Left forelimb (tissue), 1 donor: ENCODE measurements around the gene ASMTL.
"Not testable (repeated sequence)": the region's sequence is repeated elsewhere in the genome, so short reads cannot be mapped to it uniquely, and the experiment has no call there.

Experiments used
- DNase-seq: peaks from one replicate; pipeline ENCODE4 v3.0.0-alpha.2; 2018; ENCODE audit warnings: low spot score

Gene ASMTL

DNA sequence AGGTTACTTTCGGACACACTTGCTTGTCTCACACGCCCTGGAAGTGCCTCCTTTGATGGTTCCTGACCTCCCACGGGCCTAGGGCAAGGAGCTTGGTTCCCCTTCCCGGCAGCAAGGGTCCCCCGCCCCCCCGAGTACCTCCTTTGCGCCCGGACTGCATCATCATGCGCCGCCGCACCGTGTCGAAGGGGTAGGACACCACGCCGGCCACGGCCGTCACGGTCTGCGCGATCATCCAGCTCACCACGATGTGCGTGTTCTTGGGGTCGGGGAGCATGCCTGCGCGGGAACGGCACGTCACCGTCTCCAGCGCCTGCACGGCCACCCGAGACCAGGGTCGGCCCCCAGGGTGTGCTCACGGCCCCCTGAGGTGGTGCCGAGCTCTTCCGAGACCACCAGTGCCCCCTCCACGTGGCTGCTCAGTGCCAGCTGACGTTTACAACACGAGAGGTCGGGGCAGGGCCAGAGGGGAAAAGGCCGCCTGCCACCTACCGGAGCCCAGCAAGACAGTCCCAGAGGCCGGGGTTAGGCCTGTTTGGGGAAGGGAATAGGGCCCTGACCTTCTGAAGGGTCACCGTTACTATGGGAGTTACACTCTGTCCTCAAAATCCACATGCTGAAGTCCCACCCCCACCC lies 65.5 kb downstream of the ASMTL start:
- no peak for DNase-seq

DNA sequence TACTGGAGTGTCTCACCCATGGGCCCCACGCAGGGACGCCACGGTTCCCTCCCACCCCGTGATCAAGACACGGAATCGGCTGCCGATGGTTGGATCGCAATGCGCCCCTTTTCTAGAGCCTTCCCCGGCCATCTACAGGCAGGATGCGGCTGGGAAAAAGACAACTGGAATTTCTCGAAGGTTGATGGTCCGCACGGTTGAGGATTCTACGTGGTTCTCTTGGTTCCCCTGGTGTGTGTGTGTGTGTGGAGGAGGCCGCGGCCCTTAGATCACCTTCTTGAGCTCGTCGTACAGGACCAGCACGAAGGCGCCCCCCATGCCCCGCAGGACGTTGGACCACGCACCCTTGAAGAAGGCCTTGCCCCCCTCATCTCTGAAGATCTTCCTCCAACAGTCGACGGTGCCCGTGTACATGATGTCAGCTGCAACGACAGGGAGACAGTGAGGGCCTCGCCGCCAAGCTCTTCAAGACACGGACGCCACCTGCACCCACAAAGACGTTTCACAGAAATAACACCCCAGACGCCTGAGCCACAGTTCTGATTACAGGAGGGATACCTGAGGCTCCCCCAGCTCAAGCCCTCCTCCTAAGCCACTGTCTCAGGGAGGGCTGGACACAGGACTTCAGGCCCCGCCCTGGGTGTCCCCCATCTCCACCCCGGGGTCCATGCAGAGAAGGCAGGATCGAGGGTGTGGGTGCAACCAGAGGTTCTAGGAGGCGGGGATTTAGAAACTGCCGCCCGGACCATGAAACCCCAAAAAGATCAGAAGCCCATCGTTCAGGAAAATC lies 66.2 kb downstream of the ASMTL start:
- no peak for DNase-seq

DNA sequence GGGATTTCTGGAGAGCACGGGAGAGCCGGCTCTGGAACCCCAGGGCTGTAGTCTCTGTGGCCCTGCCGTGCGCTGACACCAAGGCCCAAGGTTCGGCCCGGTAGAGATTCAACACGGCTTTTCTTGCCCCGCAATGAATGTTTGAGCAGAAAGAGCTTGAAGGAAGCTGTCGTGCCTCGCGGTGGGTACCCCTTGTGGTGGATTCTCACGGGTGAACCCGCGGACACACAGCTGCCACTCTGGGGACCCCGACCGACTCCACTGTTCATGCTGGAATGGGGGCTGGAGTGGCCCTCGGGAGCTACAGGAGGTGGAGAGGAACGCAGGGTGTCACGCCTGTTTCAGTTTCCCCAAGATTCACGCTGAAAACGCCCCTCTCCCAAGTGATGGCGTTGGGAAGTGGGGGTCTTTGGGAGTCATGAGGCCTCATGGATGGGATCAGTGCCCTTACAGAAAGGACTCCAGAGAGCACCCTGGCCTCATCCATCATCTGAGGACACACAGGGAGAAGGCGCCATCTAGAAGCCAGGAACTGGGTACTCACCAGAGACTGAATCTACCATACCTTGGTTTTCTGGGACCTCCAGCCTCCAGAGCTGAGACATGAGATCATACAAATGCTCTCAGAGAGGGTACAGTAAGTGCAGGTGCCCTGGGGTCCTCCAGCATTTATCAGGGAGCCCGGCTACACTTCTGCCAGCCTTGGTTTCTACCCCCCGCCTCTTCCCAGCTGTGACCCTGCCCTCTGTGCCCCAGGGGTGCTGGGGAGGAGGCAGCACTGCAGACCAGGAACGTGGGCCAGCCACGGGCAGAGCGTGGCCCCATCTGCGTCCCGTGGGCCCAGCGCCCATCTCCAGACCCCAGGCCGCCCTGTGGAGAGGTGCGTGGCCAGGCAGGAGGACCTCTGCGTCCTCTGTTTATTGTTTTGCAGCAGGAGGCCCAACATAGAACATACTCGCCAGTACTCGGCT lies 67.2 kb downstream of the ASMTL start:
- no peak for DNase-seq

DNA sequence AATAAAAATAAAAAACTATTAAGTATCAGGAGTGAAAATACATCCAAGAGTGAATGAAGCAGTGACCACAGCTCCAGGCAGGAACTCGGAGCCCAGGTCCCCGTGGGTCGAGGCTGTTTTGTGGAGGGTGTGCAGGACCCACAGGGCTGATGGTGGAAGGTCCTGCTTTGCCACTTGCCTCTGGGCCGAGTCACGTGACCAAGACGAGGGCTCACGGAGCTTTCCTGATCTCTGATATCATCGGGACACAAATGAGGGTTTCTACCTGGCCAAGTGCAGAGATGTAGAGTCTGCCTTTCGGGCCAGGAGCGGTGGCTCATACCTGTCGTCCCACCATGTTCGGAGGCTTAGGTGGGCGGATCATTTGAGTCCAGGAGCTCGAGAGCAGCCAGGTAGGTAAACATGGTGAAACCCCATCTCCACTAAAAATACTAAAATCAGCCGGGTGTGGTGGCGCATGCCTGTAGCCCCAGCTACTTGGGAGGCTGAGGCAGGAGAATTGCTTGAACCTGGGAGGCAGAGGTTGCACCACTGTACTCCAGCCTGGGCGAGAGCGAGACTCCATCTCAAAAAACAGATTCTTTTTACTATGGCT lies 68.0 kb downstream of the ASMTL start:
- DNase-seq: no peak

DNA sequence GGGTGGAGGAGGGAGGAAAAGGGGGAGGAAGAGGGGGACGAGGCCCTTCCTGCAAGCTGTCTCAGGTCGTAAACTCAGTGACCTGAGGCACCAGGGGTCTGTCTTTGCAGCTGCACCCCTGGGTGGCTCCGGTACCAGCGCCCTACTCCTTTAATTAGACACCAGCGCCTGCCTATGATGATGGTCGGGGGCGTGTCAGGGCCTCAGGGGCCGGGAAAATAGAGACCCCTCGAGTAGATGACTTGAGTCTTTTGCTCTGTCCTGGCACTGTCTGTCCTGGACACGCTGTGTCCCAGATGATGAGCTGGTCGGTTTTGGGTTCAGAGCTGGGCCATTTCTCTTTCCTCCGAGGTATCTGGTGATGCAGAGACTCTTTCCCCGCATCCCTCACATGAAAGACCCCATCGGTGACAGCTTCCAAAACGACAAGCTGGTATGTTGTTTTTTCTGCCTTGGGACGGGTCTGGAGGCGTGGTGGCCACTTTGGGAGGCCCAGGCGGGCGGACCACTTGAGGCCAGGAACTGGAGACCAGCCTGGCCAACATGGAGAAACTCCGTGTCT lies 72.0 kb downstream of the ASMTL start:
- DNase-seq: no peak

DNA sequence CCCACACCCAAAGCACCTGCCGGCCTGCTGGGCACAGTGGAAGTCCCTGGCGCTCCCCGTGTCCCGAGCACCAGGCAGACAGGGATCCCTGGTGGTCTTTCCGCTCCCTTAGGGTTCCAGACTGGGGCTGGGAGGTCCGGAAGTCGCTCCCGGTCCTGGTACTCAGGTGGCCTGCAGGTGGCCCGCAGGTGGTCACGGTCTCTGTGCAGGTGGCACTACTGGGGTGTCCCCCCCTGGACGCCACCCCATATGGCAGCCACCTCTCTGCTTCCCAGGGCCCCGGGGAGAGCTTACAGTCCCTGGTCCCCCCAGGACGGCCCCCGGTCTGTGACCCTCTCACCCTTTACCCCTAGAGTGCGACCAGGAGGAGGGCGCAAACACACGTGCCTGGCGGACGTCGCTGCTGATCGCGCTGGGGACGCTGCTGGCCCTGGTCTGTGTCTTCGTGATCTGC lies 74.4 kb downstream of the ASMTL start:
- DNase-seq: no peak

DNA sequence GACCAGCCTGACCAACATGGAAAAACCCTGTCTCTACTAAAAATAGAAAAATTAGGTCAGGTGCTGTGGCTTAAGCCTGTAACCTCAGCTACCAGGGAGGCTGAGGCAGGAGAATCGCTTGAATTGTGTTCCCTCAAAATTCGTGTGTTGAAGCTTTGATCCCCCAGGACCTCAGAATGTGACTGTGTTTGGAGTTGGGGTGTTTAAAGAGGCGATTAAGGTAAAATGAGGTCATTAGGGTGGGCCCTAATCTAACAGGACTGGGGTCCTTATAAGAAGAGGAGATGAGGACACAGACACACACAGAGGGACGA lies 84.4 kb downstream of the ASMTL start:
- DNase-seq: no peak

DNA sequence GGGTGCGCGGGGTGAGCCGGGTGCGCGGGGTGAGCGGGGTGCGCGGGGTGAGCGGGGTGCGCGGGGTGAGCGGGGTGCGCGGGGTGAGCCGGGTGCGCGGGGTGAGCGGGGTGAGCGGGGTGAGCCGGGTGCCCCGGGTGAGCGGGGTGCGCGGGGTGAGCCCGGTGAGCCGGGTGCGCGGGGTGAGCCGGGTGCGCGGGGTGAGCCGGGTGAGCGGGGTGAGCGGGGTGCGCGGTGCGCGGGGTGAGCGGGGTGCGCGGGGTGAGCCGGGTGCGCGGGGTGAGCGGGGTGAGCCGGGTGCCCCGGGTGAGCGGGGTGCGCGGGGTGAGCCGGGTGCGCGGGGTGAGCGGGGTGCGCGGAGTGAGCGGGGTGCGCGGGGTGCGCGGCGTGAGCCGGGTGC lies 86.3 kb downstream of the ASMTL start:
- not testable (repeated sequence) for DNase-seq

DNA sequence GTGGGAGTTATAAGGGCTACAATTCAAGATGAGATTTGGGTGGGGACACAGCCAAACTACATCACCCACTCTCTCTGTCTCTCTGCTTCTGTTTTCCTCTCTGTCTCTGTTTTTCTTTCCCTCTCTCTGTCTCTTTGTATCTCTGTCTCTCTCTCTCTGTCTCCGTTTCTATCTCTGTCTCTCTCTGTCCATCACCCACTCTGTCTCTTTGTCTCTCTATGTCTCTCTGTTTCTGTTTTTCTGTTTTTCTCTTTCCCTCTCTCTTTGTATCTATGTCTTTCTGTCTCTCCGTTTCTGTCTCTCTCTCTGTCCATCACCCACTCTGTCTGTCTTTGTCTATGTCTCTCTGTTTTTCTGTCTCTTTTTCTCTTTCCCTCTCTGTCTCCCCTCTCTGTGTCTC lies 90.8 kb downstream of the ASMTL start:
- no peak for DNase-seq

DNA sequence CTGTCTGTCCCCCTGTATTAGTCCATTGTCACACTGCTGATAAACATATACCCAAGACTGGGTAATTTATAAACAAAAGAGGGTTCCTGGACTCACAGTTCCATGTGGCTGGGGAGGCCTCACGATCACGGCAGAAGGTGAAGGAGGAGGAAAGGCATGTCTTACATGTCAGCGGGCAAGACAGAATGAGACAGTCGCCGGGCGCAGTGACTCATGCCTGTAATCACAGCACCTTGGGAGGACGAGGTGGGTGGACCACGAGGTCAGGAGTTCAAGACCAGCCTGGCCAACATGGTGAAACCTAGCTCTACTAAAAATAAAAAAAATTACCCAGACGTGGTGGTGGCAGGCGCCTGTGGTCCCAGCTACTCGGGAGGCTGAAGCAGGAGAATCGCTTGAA lies 91.4 kb downstream of the ASMTL start:
- no peak for DNase-seq

DNA sequence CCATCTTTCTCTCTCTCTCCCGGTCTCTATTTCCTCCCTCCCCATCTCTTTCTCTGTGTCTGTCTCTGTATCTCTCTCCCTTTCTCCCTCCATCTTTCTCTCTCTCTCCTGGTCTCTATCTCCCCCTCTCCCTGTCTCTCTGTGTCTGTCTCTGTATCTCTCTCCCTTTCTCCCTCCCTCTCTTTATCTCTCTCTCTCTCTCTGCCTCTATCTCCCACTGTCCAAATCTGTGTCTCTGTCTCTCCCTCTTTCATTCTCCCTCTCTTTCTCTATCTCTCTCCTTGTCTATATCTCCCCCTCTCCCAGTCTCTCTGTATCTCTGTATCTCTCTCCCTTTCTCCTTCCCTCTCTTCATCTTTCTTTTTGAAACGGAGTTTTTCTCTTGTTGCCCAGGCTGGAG lies 92.5 kb downstream of the ASMTL start:
- no peak for DNase-seq

DNA sequence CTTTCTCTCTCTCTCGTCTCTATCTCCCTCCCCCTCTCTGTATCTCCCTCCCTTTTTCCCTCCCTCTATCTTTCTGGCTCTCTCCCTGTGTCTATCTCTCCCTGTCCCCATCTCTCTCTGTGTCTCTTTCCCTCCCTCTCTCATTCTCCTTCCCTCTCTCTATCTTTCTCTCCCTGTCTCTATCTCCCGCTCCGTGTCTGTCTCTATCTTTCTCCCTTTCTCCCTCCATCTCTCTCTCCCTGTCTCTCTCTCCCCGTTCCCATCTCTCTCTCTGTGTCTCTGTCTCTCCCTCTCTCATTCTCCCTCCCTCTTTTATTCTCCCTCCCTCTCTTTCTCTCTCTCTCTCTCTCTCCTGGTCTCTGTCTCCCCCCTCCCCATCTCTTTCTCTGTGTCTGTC lies 93.2 kb downstream of the ASMTL start:
- DNase-seq: no peak

DNA sequence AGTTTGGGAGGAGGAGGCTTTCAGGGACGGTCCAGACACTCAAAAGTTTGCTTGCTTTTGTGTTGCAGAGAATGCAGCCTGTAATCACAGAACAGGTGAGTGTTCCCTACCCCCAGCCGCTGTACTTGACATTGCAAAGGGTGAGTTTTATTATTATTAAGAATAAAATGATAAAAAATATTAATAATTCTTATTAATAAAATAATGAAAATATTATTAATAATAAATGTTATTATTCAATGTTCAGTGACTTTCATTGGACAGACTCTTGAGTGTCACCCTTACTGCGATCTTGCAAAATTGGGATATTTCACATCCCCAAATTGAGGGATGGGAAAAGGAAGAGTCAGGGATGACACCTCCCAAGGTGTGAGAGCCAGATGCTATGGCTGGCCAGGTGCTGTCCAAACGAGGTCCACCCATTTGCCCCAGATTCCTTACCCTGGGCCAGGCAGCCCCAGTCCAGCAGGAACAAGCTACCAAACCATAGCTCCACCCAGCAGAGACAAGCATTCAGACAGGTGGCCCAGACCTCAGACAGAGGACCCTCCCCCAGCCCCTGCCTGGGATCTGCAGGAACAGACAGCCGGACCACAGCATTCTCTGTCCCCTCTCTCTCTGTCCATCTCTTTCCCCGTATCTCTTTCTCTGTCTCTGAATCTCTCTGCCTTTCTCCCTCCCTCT lies 93.8 kb downstream of the ASMTL start:
- no peak for DNase-seq

DNA sequence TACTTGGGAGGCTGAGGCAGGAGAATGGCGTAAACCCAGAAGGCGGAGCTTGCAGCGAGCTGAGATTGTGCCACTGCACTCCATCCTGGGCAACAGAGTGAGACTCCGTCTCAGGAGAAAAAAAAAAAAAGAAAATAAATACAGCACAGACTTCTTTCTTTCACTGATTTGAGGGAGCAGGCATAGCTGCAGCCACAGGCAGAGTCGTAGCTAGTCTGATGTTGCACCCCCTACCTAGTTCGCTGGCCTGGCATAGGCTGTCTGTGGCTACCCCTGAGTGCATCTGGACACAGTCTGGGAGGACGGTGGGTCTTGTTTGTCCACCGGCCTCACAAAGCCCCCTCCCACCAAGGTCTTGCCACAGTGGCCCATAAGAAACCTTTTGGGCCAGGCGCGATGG lies 94.7 kb downstream of the ASMTL start:
- DNase-seq: no peak

DNA sequence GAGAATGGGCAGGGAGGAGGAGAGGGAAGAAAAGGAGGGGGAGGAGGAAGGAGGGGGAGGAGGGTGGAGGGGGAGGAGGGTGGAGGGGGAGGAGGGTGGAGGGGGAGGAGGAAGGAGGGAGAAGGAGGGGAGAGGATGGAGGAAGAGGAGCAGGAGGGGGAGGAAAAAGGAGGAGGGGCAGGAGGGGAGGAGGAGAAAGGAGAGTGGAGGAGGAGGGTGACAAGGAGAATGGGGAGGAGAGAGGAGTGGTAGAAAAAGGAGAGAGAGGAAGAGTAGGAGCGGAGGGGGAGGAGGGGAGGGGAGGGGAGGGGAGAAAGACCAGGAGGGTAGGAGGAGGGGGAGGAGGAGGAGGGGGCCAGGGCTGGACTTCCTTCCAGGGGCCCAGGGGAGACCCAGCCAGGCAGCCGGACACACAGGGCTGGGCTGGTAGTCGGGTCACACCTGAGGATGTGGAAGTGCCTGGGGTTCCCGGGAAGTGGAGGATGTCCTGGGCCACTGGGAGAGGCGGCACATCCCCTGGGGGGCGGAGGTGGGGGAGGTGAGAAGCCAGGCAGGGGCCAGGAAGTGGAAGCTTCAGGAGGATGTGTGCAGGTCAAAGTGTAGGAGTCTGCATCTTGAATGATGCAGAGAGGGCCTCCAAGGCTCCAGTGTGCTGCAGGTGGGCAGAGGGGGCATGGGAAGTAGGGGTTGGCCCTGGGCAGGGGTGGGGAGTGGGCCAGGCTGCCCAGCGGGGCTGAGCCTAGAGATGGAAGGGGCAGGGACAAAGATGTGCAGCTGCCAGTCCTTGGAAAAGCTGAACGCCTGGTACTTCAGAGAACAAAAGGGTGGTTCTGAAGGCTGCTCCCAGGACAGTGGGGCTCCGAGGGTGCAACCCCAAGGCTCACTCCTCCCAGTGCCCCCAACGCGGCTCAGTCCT lies 97.3 kb downstream of the ASMTL start:
- DNase-seq: no peak

DNA sequence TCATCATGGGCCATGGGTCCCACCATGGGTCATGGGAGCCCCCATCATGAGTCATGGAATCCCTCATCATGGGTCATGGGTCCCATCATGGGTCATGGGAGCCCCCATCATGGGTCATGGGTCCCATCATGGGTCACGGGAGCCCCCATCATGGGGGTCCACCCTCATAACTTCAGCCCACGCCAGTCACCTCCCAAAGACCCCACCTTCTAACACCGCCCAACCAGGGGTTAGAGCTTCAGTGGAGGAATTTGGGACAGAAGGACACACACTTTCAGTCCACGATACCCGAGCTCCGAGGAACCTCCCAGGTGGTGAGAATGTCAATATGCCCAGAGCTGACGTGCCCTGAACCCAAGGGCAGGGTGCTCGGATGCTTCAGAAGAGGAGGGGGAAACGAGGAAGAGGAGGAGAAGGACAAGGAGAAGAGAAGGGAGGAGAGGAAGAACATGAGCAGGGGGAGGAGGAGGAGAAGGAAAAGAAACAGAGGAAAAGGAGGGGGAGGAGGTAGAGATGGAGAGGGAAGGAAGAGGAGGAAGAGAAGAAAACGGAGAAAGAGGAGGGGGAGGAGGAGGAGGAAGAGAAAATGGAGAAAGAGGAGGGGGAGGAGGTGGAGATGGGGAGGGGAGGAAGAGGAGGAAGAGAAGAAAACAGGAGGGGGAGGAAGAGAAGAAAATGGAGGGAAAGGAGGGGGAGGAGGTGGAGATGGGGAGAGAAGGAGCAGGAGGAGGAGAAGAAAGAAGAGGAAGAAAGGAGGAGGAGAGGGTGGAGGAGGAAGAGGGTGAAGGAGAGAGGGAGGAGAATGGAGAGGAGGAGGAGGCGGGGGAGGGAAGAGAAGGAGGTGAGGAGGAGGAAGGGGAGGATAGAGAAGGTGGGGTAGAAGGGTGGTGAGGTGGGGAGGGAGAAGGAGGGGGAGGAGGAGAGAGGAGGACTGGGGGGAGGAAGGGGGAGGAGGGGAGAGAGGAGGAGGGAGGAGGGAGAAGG lies 98.4 kb downstream of the ASMTL start:
- DNase-seq: no peak
